HG03280 (cell line): ENCODE data around the gene SAMSN1.
"Not testable (repeated sequence)": the region's sequence is repeated elsewhere in the genome, so short reads cannot be mapped to it uniquely, and the experiment has no call there.

Experiments
- ATAC-seq: cut with Tn5 transposase; IDR thresholded peaks from one replicate; pipeline ENCODE4 v1.9.1; 2021; ENCODE audit warnings: mild to moderate bottlenecking, moderate library complexity; ENCODE audit not compliant: unreplicated experiment

SAMSN1 gene

GRCh38 chr21:14533499-14534428 is 12.4 kb downstream of the SAMSN1 start:
- peak; percentile 83 for ATAC-seq

- no peak for ATAC-seq
These were observed 14.3 kb downstream of the SAMSN1 start for GRCh38 chr21:14531757-14532316.

- ATAC-seq: no peak
These were observed 15.5 kb downstream of the SAMSN1 start for GRCh38 chr21:14530592-14530991.

GRCh38 chr21:14528815-14529214 is 17.3 kb downstream of the SAMSN1 start:
- no peak for ATAC-seq

- no peak for ATAC-seq
These were observed 18.1 kb downstream of the SAMSN1 start for GRCh38 chr21:14527696-14528652.

- ATAC-seq: no peak
These were observed 19.0 kb downstream of the SAMSN1 start for GRCh38 chr21:14526836-14527695.

GRCh38 chr21:14526199-14526598 is 19.9 kb downstream of the SAMSN1 start:
- ATAC-seq: no peak

GRCh38 chr21:14523234-14523633 is 22.9 kb downstream of the SAMSN1 start:
- peak; percentile 86 for ATAC-seq

GRCh38 chr21:14522736-14523135 is 23.4 kb downstream of the SAMSN1 start:
- no peak for ATAC-seq

GRCh38 chr21:14520535-14520934 is 25.6 kb downstream of the SAMSN1 start:
- no peak for ATAC-seq

- no peak for ATAC-seq
These were observed 27.1 kb downstream of the SAMSN1 start for GRCh38 chr21:14519000-14519399.

- no peak for ATAC-seq
These were observed 32.3 kb downstream of the SAMSN1 start for GRCh38 chr21:14513804-14514203.

- not testable (repeated sequence) for ATAC-seq
These were observed 39.2 kb downstream of the SAMSN1 start for GRCh38 chr21:14506859-14507457.

GRCh38 chr21:14500873-14501272 is 45.2 kb downstream of the SAMSN1 start:
- no peak for ATAC-seq

- ATAC-seq: no peak
These were observed 46.8 kb downstream of the SAMSN1 start for GRCh38 chr21:14499316-14499715.

GRCh38 chr21:14497825-14498224 is 48.3 kb downstream of the SAMSN1 start:
- ATAC-seq: no peak

GRCh38 chr21:14495075-14495474 is 51.0 kb downstream of the SAMSN1 start:
- ATAC-seq: no peak

GRCh38 chr21:14494181-14494580 is 51.9 kb downstream of the SAMSN1 start:
- not testable (repeated sequence) for ATAC-seq

GRCh38 chr21:14493731-14494130 is 52.4 kb downstream of the SAMSN1 start:
- no peak for ATAC-seq

GRCh38 chr21:14492931-14493330 is 53.2 kb downstream of the SAMSN1 start:
- no peak for ATAC-seq
